Measurements from ENCODE around the gene APOC1.
"Not testable (repeated sequence)": the region's sequence is repeated elsewhere in the genome, so short reads cannot be mapped to it uniquely, and the experiment has no call there.

The APOC1 gene

GRCh38 chr19:44874317-44874716 lies 40.1 kb upstream of the APOC1 start:
- DNase-seq (ENCODE audit: low read depth): no peak
- H3K4me3 ChIP-seq (ENCODE audit: low read length): no peak overlapping the region
- no peak for TF ChIP-seq CTCF (conservative IDR thresholded peaks at IDR 0.05; ENCODE audit: low read depth, low read length)

- H3K4me3 ChIP-seq (ENCODE audit: low read length): no peak overlapping the region
- DNase-seq (ENCODE audit: low read depth): no peak
- TF ChIP-seq CTCF (conservative IDR thresholded peaks at IDR 0.05; ENCODE audit: low read depth, low read length): no peak
These were observed 38.5 kb upstream of the APOC1 start for GRCh38 chr19:44875666-44876451.

- TF ChIP-seq CTCF (conservative IDR thresholded peaks at IDR 0.05; ENCODE audit: low read depth, low read length): no peak
- no peak overlapping the region for H3K4me3 ChIP-seq (ENCODE audit: low read length)
These were observed 37.4 kb upstream of the APOC1 start for GRCh38 chr19:44876930-44877535.

GRCh38 chr19:44878120-44878865 lies 36.1 kb upstream of the APOC1 start:
- no peak for TF ChIP-seq CTCF (conservative IDR thresholded peaks at IDR 0.05; ENCODE audit: low read depth, low read length)
- no peak for DNase-seq (ENCODE audit: low read depth)
- no peak overlapping the region for H3K4me3 ChIP-seq (ENCODE audit: low read length)

More at GRCh38 chr19:44876930-44877535, 37.4 kb upstream of the APOC1 start:
- no peak for DNase-seq (ENCODE audit: low read depth)

- no peak overlapping the region for H3K4me3 ChIP-seq (ENCODE audit: low read length)
- DNase-seq (ENCODE audit: low read depth): no peak
- no peak for TF ChIP-seq CTCF (conservative IDR thresholded peaks at IDR 0.05; ENCODE audit: low read depth, low read length)
These were observed 34.9 kb upstream of the APOC1 start for GRCh38 chr19:44879309-44880065.

GRCh38 chr19:44882063-44882462 lies 32.3 kb upstream of the APOC1 start:
- TF ChIP-seq CTCF (conservative IDR thresholded peaks at IDR 0.05; ENCODE audit: low read depth, low read length): no peak
- no peak for DNase-seq (ENCODE audit: low read depth)
- no peak overlapping the region for H3K4me3 ChIP-seq (ENCODE audit: low read length)

- not testable (repeated sequence) for H3K4me3 ChIP-seq (ENCODE audit: low read length); DNase-seq (ENCODE audit: low read depth)
These were observed 31.6 kb upstream of the APOC1 start for GRCh38 chr19:44882619-44883397.

Measured in retinal pigment epithelial cell (primary cell).